ENCODE results near the gene C2CD2L.

The C2CD2L gene

DNA sequence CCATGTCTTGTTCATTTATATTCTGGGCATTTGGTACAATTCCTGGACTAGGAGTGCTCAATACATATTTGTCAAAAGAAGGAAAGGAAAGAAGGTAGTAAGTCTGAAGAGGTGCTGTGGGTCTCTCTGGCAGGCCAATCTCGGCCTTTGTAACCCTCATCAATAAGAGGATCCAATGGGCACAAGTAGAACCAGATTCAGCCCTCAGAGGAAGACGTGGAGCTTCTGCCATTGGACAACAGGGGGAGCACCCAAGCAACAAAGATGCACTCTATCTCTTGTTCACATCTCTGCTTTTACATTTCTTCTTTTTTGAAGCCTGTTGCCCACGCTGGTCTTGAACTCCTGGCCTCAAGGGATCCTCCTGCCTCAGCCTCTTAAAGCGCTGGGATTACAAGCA lies 41.8 kb upstream of the C2CD2L start:
- H3K4me3 ChIP-seq (IDR thresholded peaks at IDR 0.05; ENCODE audit: insufficient read depth, low read depth, low read length) = no peak overlapping the region
- H3K4me2 ChIP-seq = no peak overlapping the region
- H3K36me3 ChIP-seq (ENCODE audit: insufficient read depth) = no peaks in the 10 kb centered on the region
- TF ChIP-seq, protein P1, sequence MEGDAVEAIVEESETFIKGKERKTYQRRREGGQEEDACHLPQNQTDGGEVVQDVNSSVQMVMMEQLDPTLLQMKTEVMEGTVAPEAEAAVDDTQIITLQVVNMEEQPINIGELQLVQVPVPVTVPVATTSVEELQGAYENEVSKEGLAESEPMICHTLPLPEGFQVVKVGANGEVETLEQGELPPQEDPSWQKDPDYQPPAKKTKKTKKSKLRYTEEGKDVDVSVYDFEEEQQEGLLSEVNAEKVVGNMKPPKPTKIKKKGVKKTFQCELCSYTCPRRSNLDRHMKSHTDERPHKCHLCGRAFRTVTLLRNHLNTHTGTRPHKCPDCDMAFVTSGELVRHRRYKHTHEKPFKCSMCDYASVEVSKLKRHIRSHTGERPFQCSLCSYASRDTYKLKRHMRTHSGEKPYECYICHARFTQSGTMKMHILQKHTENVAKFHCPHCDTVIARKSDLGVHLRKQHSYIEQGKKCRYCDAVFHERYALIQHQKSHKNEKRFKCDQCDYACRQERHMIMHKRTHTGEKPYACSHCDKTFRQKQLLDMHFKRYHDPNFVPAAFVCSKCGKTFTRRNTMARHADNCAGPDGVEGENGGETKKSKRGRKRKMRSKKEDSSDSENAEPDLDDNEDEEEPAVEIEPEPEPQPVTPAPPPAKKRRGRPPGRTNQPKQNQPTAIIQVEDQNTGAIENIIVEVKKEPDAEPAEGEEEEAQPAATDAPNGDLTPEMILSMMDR (conservative IDR thresholded peaks at IDR 0.05; ENCODE audit: low read depth, low read length) = peak; percentile 42; the same call in 1 of the 2 replicates
- H3K79me2 ChIP-seq (ENCODE audit: insufficient read depth, low read depth) = peaks cover 5% of the 10 kb centered on the region; the same call in 1 of the 2 replicates
- no peak overlapping the region for H3K27ac ChIP-seq
- H3K9ac ChIP-seq = no peak overlapping the region
- no peaks in the 10 kb centered on the region for H4K20me1 ChIP-seq (ENCODE audit: insufficient read depth)
- peaks cover 2% of the 10 kb centered on the region for H3K4me1 ChIP-seq (ENCODE audit: low read depth, poor library complexity, severe bottlenecking)
- H2AFZ ChIP-seq (ENCODE audit: low read depth) = no peak overlapping the region
- H3K27me3 ChIP-seq (ENCODE audit: insufficient read depth, low read depth) = no peaks in the 10 kb centered on the region

DNA sequence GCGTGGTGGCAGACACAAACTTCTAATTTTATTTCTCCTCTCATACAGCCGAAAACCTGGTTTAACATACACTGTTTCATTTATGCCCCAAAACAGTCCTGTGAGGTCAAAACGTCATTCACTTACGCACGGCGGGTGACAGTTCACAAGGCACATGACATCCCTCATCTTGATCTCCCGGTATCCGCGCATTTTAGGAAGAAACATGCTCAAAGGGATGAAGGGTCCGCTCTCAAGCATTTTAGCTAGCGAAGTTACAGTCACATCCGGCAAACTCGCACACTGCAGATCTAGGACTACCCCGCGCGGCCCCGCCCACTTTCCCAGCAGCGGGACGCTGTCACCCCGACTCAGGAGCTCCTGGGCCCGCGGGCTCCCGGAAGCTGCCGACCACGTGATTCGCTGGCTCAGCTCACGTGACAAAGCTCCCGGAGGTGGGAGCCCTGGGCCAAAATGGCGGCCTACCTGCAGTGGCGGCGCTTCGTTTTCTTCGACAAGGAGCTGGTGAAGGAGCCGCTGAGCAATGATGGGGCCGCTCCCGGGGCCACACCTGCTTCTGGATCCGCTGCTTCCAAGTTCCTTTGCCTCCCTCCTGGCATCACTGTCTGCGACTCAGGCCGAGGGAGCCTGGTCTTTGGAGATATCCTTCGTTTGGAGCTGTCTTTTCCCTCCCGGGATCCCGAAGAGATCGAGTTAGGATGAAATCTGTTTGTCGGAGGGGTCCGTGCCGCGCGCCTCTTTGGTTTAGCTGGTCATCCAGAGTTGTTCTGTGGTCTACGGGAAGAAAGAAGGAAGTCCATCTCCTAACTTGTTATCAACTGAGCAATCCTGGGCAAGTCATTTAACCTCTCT lies 39.5 kb upstream of the C2CD2L start, which contains the start of gene VPS11:
TSS of gene VPS11 (plus strand) at position 448 of the 852 bp plus-strand sequence. CDS start at position 454, 6 bp downstream.
- Histone ChIP-seq H2AFZ (ENCODE audit: low read depth) (peak within 1 kb of the TSS; percentile 87), H3K36me3 (ENCODE audit: insufficient read depth) (no peaks in the 10 kb centered on the region), H3K27me3 (ENCODE audit: insufficient read depth, low read depth) (no peaks in the 10 kb centered on the region), H3K9ac (peak within 1 kb of the TSS; percentile 64; the same call in 1 of the 2 replicates), H3K4me1 (ENCODE audit: low read depth, poor library complexity, severe bottlenecking) (peaks cover 2% of the 10 kb centered on the region), H3K79me2 (ENCODE audit: insufficient read depth, low read depth) (peaks cover 5% of the 10 kb centered on the region; the same call in 1 of the 2 replicates), H3K4me3 (IDR thresholded peaks at IDR 0.05; ENCODE audit: insufficient read depth, low read depth, low read length) (no peak within 1 kb of the TSS), H3K4me2 (peak within 1 kb of the TSS; percentile 76), H3K27ac (peak within 1 kb of the TSS; percentile 37; the same call in 1 of the 2 replicates), H4K20me1 (ENCODE audit: insufficient read depth) (no peaks in the 10 kb centered on the region)
- TF ChIP-seq, protein P1 (conservative IDR thresholded peaks at IDR 0.05; ENCODE audit: low read depth, low read length) = no peak

DNA sequence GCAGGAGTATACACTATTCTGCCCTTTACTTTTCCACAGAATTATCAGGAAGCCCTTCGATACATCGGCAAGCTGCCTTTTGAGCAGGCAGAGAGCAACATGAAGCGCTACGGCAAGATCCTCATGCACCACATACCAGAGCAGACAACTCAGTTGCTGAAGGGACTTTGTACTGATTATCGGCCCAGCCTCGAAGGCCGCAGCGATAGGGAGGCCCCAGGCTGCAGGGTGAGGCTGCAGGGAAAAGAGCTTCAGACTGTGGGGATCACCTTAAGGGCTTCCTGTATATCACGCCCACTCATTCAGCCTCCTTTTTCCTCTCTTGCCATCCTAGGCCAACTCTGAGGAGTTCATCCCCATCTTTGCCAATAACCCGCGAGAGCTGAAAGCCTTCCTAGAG lies 29.3 kb upstream of the C2CD2L start:
- no peaks in the 10 kb centered on the region for H3K79me2 ChIP-seq (ENCODE audit: insufficient read depth, low read depth)
- H3K4me3 ChIP-seq (IDR thresholded peaks at IDR 0.05; ENCODE audit: insufficient read depth, low read depth, low read length) = no peak overlapping the region
- H3K27ac ChIP-seq = no peak overlapping the region
- H3K4me1 ChIP-seq (ENCODE audit: low read depth, poor library complexity, severe bottlenecking) = no peaks in the 10 kb centered on the region
- H4K20me1 ChIP-seq (ENCODE audit: insufficient read depth) = no peaks in the 10 kb centered on the region
- H3K9ac ChIP-seq = no peak overlapping the region
- no peaks in the 10 kb centered on the region for H3K27me3 ChIP-seq (ENCODE audit: insufficient read depth, low read depth)
- H2AFZ ChIP-seq (ENCODE audit: low read depth) = no peak overlapping the region
- no peaks in the 10 kb centered on the region; the same call in 1 of the 2 replicates for H3K36me3 ChIP-seq (ENCODE audit: insufficient read depth)
- no peak overlapping the region for H3K4me2 ChIP-seq
- TF ChIP-seq, protein P1 (conservative IDR thresholded peaks at IDR 0.05; ENCODE audit: low read depth, low read length) = no peak

DNA sequence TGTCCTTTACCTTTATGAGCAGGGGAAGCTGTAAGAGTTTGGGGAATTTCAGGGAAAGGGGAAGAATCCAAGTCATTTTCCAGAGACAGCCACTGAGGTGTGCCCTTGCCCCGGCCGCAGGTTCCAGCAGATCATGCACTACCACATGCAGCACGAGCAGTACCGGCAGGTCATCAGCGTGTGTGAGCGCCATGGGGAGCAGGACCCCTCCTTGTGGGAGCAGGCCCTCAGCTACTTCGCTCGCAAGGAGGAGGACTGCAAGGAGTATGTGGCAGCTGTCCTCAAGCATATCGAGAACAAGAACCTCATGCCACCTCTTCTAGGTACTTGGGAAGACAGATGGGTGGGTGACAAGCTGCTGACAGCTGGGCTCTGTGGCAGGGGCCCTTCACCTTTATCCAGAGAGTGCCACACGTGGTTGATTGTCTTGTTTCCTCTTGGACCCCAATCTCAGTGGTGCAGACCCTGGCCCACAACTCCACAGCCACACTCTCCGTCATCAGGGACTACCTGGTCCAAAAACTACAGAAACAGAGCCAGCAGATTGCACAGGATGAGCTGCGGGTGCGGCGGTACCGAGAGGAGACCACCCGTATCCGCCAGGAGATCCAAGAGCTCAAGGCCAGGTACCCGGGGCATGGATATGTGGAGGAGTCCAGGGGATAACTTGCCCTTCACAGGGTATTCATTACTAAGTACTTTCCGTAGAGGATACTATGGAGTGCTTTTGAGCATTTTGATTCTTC lies 28.3 kb upstream of the C2CD2L start:
- Histone ChIP-seq H3K9ac (no peak overlapping the region), H2AFZ (ENCODE audit: low read depth) (no peak overlapping the region), H3K27me3 (ENCODE audit: insufficient read depth, low read depth) (no peaks in the 10 kb centered on the region), H3K27ac (no peak overlapping the region), H3K79me2 (ENCODE audit: insufficient read depth, low read depth) (no peaks in the 10 kb centered on the region), H4K20me1 (ENCODE audit: insufficient read depth) (no peaks in the 10 kb centered on the region), H3K36me3 (ENCODE audit: insufficient read depth) (no peaks in the 10 kb centered on the region; the same call in 1 of the 2 replicates), H3K4me2 (no peak overlapping the region), H3K4me3 (IDR thresholded peaks at IDR 0.05; ENCODE audit: insufficient read depth, low read depth, low read length) (no peak overlapping the region), H3K4me1 (ENCODE audit: low read depth, poor library complexity, severe bottlenecking) (no peaks in the 10 kb centered on the region)
- TF ChIP-seq, protein P1 (conservative IDR thresholded peaks at IDR 0.05; ENCODE audit: low read depth, low read length) = no peak

All from KMS-11 (cell line).